ENCODE measurements around the gene SLC22A4. TPM values are rescaled to one million over a fixed set of nuclear protein-coding genes. Genes with fewer than 3 reads are reported as not detected.

The SLC22A4 gene
- total RNA-seq, 2 experiments from 2014 or later: 0.16 to 0.22 TPM

DNA sequence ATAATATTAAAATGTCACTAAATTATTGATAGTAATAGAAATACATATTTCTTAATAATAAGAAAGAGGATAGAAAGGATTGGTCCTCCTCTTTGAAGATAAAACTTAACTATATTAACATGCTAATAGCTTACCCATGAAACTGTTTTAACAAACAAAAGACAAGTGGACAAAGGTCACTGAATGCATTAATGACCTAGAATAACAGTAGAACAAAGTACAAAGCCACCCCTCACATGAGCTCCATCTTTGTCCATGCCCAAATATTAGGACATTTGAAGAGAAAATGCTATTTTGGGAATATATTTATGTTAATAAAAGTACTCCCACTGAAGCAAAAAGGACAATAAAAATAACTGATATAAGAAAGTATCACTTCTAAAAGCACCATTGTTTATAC, 41.2 kb downstream of the SLC22A4 start:
- no peaks in the 10 kb centered on the region for H3K4me1 ChIP-seq (ENCODE audit: insufficient read depth, low read length)
- H3K9me3 ChIP-seq (ENCODE audit: control insufficient read depth in 1 of 2, insufficient read depth in 1 of 2, low read length in 2 of 2): no peaks in the 10 kb centered on the region
- ATAC-seq (ENCODE audit: poor library complexity) (no peak), DNase-seq (no peak)
- peaks cover 6% of the 10 kb centered on the region for H3K36me3 ChIP-seq (ENCODE audit: insufficient read depth, low read length)
- POLR2A ChIA-PET: no interaction called here
- H3K27ac ChIP-seq (ENCODE audit: low read depth in 1 of 2, low read length in 2 of 2): no peak overlapping the region
- Mint-ChIP-seq H3K9me3 (no peaks in the 10 kb centered on the region), H3K27me3 (no peaks in the 10 kb centered on the region), H3K4me1 (ENCODE audit: low read depth) (no peaks in the 10 kb centered on the region), H3K27ac (no peak overlapping the region), H3K36me3 (ENCODE audit: low read depth) (peaks cover 25% of the 10 kb centered on the region), H3K4me3 (no peak overlapping the region)
- no peaks in the 10 kb centered on the region for H3K27me3 ChIP-seq (ENCODE audit: control insufficient read depth in 1 of 2, insufficient read depth in 2 of 2, low read length in 2 of 2)
- TF ChIP-seq, protein P1, sequence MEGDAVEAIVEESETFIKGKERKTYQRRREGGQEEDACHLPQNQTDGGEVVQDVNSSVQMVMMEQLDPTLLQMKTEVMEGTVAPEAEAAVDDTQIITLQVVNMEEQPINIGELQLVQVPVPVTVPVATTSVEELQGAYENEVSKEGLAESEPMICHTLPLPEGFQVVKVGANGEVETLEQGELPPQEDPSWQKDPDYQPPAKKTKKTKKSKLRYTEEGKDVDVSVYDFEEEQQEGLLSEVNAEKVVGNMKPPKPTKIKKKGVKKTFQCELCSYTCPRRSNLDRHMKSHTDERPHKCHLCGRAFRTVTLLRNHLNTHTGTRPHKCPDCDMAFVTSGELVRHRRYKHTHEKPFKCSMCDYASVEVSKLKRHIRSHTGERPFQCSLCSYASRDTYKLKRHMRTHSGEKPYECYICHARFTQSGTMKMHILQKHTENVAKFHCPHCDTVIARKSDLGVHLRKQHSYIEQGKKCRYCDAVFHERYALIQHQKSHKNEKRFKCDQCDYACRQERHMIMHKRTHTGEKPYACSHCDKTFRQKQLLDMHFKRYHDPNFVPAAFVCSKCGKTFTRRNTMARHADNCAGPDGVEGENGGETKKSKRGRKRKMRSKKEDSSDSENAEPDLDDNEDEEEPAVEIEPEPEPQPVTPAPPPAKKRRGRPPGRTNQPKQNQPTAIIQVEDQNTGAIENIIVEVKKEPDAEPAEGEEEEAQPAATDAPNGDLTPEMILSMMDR (IDR thresholded peaks at IDR 0.05): no peak
- CTCF ChIA-PET: no interaction called here
- H3K4me3 ChIP-seq (ENCODE audit: low read length): no peak overlapping the region
- intact Hi-C loops (cut with DNase I, micrococcal nuclease): no loop called here

DNA sequence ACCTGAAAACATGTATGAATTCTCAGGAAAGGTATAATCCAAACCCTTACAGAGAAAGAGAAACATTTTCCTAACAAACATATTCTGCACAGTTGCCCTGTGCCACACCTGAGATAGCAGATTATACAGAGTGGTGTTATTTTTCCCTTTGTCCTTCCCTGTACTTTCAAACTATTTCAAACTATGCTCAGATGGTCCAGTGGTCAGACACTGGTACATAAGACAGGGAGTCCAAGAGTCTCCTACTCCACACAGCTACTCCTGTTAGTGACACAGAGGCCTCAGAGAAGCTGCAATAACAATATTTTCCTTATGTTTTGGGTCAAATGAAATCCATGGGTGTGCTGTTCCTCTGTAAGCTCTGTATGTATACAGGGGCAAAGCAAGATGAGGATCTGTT, 45.3 kb downstream of the SLC22A4 start:
- no peak for ATAC-seq (ENCODE audit: poor library complexity)

DNA sequence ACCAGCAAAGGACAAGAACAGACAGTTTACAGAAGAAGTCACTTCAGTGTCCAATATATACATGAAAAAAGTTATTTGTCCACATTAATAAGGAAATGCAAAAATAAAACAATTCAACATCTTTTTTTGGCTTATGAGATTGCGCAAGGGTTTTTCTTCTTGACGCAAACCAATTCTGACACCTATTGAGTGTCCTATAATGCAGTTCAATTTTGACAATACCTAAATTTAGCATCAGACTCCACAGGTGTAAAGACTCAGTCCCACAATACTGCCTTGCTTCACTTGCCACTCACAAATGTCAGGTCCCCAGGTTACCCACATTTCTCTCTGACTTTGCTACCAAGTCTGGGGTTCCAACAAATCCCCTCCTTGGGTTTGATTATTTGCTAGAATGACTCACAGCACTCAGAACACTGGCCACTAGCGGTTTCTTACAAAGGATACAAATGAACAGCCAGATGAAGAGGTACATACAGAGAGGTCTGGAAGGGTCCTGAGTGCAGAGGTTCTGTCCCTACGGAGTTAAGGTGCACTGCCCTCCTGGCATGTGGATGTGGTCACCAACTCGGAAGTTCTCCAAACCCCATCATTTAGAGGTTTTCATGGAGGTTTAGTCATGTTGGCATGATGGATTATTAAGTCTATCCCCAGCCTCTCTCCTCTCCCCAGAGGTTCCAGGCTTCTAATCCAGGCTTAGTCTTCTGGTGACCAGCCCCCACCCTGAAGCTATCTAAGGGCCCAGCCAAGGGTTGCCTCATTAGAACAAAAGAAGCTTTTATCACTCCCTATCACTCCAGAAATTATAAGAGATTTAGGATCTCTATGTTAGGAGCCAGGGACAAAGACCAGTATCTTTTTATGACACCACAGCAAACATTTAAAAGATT, 48.3 kb downstream of the SLC22A4 start:
- no peak for DNase-seq
- H3K27ac ChIP-seq (ENCODE audit: low read depth in 1 of 2, low read length in 2 of 2): no peak overlapping the region
- POLR2A ChIA-PET: no interaction called here
- Mint-ChIP-seq H3K4me3 (no peak overlapping the region), H3K27me3 (no peaks in the 10 kb centered on the region), H3K36me3 (ENCODE audit: low read depth) (peaks cover 20% of the 10 kb centered on the region), H3K9me3 (no peaks in the 10 kb centered on the region), H3K4me1 (ENCODE audit: low read depth) (no peaks in the 10 kb centered on the region), H3K27ac (no peak overlapping the region)
- no peaks in the 10 kb centered on the region for H3K4me1 ChIP-seq (ENCODE audit: insufficient read depth, low read length)
- H3K4me3 ChIP-seq (ENCODE audit: low read length): no peak overlapping the region
- intact Hi-C loops (cut with DNase I, micrococcal nuclease): no loop called here
- TF ChIP-seq, protein P1 (IDR thresholded peaks at IDR 0.05): no peak
- H3K27me3 ChIP-seq (ENCODE audit: control insufficient read depth in 1 of 2, insufficient read depth in 2 of 2, low read length in 2 of 2): no peaks in the 10 kb centered on the region
- H3K36me3 ChIP-seq (ENCODE audit: insufficient read depth, low read length): peaks cover 3% of the 10 kb centered on the region
- no peaks in the 10 kb centered on the region for H3K9me3 ChIP-seq (ENCODE audit: control insufficient read depth in 1 of 2, insufficient read depth in 1 of 2, low read length in 2 of 2)
- ATAC-seq (ENCODE audit: poor library complexity): no peak
- CTCF ChIA-PET: no interaction called here

More for the DNA sequence above, 45.3 kb downstream of the SLC22A4 start:
- Mint-ChIP-seq H3K9me3 (no peaks in the 10 kb centered on the region), H3K36me3 (ENCODE audit: low read depth) (peaks cover 11% of the 10 kb centered on the region), H3K27ac (no peak overlapping the region), H3K4me1 (ENCODE audit: low read depth) (no peaks in the 10 kb centered on the region), H3K27me3 (no peaks in the 10 kb centered on the region), H3K4me3 (no peak overlapping the region)
- TF ChIP-seq, protein P1 (IDR thresholded peaks at IDR 0.05): no peak
- H3K36me3 ChIP-seq (ENCODE audit: insufficient read depth, low read length): peaks cover 3% of the 10 kb centered on the region
- DNase-seq: no peak
- H3K27me3 ChIP-seq (ENCODE audit: control insufficient read depth in 1 of 2, insufficient read depth in 2 of 2, low read length in 2 of 2): no peaks in the 10 kb centered on the region
- H3K9me3 ChIP-seq (ENCODE audit: control insufficient read depth in 1 of 2, insufficient read depth in 1 of 2, low read length in 2 of 2): no peaks in the 10 kb centered on the region
- ChIA-PET CTCF (no interaction called here), POLR2A (no interaction called here)
- no peaks in the 10 kb centered on the region for H3K4me1 ChIP-seq (ENCODE audit: insufficient read depth, low read length)
- H3K27ac ChIP-seq (ENCODE audit: low read depth in 1 of 2, low read length in 2 of 2): no peak overlapping the region
- intact Hi-C loops (cut with DNase I, micrococcal nuclease): no loop called here
- H3K4me3 ChIP-seq (ENCODE audit: low read length): no peak overlapping the region
